OCI-LY1 (cell line): ENCODE data around the gene COMMD2.

Source experiments
- CTCF ChIP-seq: fragments of 200-600 bp; sonication (generic), shearing (Covaris generic); IDR thresholded peaks from 2 replicates; pipeline ENCODE4 v1.5.1; 2017; ENCODE audit warnings: mild to moderate bottlenecking, antibody characterized with exemption, low read length, moderate library complexity, mixed read lengths
- EZH2 ChIP-seq: fragments of 200-600 bp; sonication (generic), shearing (Covaris generic); IDR thresholded peaks from 2 replicates; pipeline ENCODE4 v1.8.0; 2017; ENCODE audit warnings: borderline replicate concordance, mixed run types, mild to moderate bottlenecking, antibody characterized with exemption, low read length, moderate library complexity, mixed read lengths

- TF ChIP-seq CTCF, result no peak
- TF ChIP-seq EZH2, result no peak
These were observed 1.4 kb upstream of the COMMD2 start for GRCh38 chr3:149753717-149754116.
